ENCODE data around the gene PDE1C. TPM values are rescaled to one million over a fixed set of nuclear protein-coding genes. Genes with fewer than 3 reads are reported as not detected.

Gene PDE1C
- total RNA-seq, result not detected

GRCh38 chr7:32070406-32071360 lies at the start of gene PDE1C:
Gene PDE1C (minus strand): TSS chr7:32070407.
- no peak within 1 kb of the TSS for H3K27ac Mint-ChIP-seq
- H3K9me3 Mint-ChIP-seq, result peaks cover 5% of the 10 kb centered on the region in 2 donors
- DNase-seq (ENCODE audit: low spot score in 2 of 2), result no peak
- H3K36me3 Mint-ChIP-seq, result peaks cover 8 to 9% of the 10 kb centered on the region in 2 donors
- no peak for ATAC-seq

GRCh38 chr7:32119790-32120196 lies 49.6 kb upstream of the PDE1C start:
- no peak overlapping the region for H3K27ac Mint-ChIP-seq
- ATAC-seq, result no peak
- DNase-seq (ENCODE audit: low spot score in 2 of 2), result no peak
- peaks cover 6 to 7% of the 10 kb centered on the region in 2 donors for H3K36me3 Mint-ChIP-seq
- H3K9me3 Mint-ChIP-seq, result peaks cover 26 to 35% of the 10 kb centered on the region in 2 donors

- Mint-ChIP-seq H3K9me3 (peaks cover 19 to 22% of the 10 kb centered on the region in 2 donors), H3K36me3 (peaks cover 5 to 6% of the 10 kb centered on the region in 2 donors), H3K27ac (no peak overlapping the region)
- DNase-seq (ENCODE audit: low spot score in 2 of 2), result no peak
- ATAC-seq, result no peak
Measured at GRCh38 chr7:32117837-32118236, 47.6 kb upstream of the PDE1C start.

GRCh38 chr7:32116436-32116835 lies 46.2 kb upstream of the PDE1C start:
- no peak for DNase-seq (ENCODE audit: low spot score in 2 of 2)
- Mint-ChIP-seq H3K36me3 (no peaks in the 10 kb centered on the region), H3K9me3 (peaks cover 15 to 20% of the 10 kb centered on the region in 2 donors), H3K27ac (no peak overlapping the region)
- no peak for ATAC-seq

- H3K27ac Mint-ChIP-seq, result no peak overlapping the region
- H3K36me3 Mint-ChIP-seq, result no peaks in the 10 kb centered on the region
- DNase-seq (ENCODE audit: low spot score in 2 of 2), result no peak
- no peak for ATAC-seq
- peaks cover 15 to 17% of the 10 kb centered on the region in 2 donors for H3K9me3 Mint-ChIP-seq
Measured at GRCh38 chr7:32115831-32116230, 45.6 kb upstream of the PDE1C start.

GRCh38 chr7:32108651-32109050 lies 38.4 kb upstream of the PDE1C start:
- no peak for ATAC-seq
- no peak for DNase-seq (ENCODE audit: low spot score in 2 of 2)
- H3K36me3 Mint-ChIP-seq, result no peaks in the 10 kb centered on the region
- H3K9me3 Mint-ChIP-seq, result peaks cover 26 to 29% of the 10 kb centered on the region in 2 donors
- no peak overlapping the region for H3K27ac Mint-ChIP-seq

GRCh38 chr7:32104766-32105165 lies 34.6 kb upstream of the PDE1C start:
- no peak for ATAC-seq
- no peak overlapping the region for H3K27ac Mint-ChIP-seq
- peaks cover 16 to 22% of the 10 kb centered on the region in 2 donors for H3K9me3 Mint-ChIP-seq

GRCh38 chr7:32103361-32103760 lies 33.2 kb upstream of the PDE1C start:
- Mint-ChIP-seq H3K27ac (no peak overlapping the region), H3K9me3 (peaks cover 16% of the 10 kb centered on the region in 2 donors)
- ATAC-seq, result no peak

More at GRCh38 chr7:32104766-32105165, 34.6 kb upstream of the PDE1C start:
- no peaks in the 10 kb centered on the region for H3K36me3 Mint-ChIP-seq
- DNase-seq (ENCODE audit: low spot score in 2 of 2), result no peak

GRCh38 chr7:32102432-32102873 lies 32.2 kb upstream of the PDE1C start:
- no peak overlapping the region for H3K27ac Mint-ChIP-seq
- no peaks in the 10 kb centered on the region for H3K36me3 Mint-ChIP-seq
- H3K9me3 Mint-ChIP-seq, result peaks cover 16% of the 10 kb centered on the region in 2 donors
- DNase-seq (ENCODE audit: low spot score in 2 of 2) (no peak), ATAC-seq (no peak)

More at GRCh38 chr7:32103361-32103760, 33.2 kb upstream of the PDE1C start:
- no peaks in the 10 kb centered on the region for H3K36me3 Mint-ChIP-seq
- DNase-seq (ENCODE audit: low spot score in 2 of 2), result no peak

- Mint-ChIP-seq H3K27ac (no peak overlapping the region), H3K36me3 (no peaks in the 10 kb centered on the region), H3K9me3 (peaks cover 9 to 10% of the 10 kb centered on the region in 2 donors)
- ATAC-seq (no peak), DNase-seq (ENCODE audit: low spot score in 2 of 2) (no peak)
Measured at GRCh38 chr7:32100407-32100907, 30.2 kb upstream of the PDE1C start.

- Mint-ChIP-seq H3K27ac (no peak overlapping the region), H3K36me3 (no peaks in the 10 kb centered on the region), H3K9me3 (peaks cover 8 to 11% of the 10 kb centered on the region in 2 donors)
- no peak for ATAC-seq
- DNase-seq (ENCODE audit: low spot score in 2 of 2), result no peak
Measured at GRCh38 chr7:32094516-32094915, 24.3 kb upstream of the PDE1C start.

GRCh38 chr7:32093415-32094408 lies 23.5 kb upstream of the PDE1C start:
- Mint-ChIP-seq H3K9me3 (peaks cover 8 to 11% of the 10 kb centered on the region in 2 donors), H3K36me3 (no peaks in the 10 kb centered on the region), H3K27ac (no peak overlapping the region)
- ATAC-seq (no peak), DNase-seq (ENCODE audit: low spot score in 2 of 2) (no peak)

- no peaks in the 10 kb centered on the region for H3K36me3 Mint-ChIP-seq
- peaks cover 8 to 11% of the 10 kb centered on the region in 2 donors for H3K9me3 Mint-ChIP-seq
- no peak for DNase-seq (ENCODE audit: low spot score in 2 of 2)
- H3K27ac Mint-ChIP-seq, result no peak overlapping the region
- no peak for ATAC-seq
Measured at GRCh38 chr7:32092346-32092745, 22.1 kb upstream of the PDE1C start.

- H3K9me3 Mint-ChIP-seq, result peaks cover 8 to 11% of the 10 kb centered on the region in 2 donors
- no peak overlapping the region for H3K27ac Mint-ChIP-seq
- no peak for DNase-seq (ENCODE audit: low spot score in 2 of 2)
- no peaks in the 10 kb centered on the region for H3K36me3 Mint-ChIP-seq
- no peak for ATAC-seq
Measured at GRCh38 chr7:32091608-32092210, 21.5 kb upstream of the PDE1C start.

- Mint-ChIP-seq H3K36me3 (no peaks in the 10 kb centered on the region), H3K27ac (no peak overlapping the region), H3K9me3 (peaks cover 5 to 8% of the 10 kb centered on the region in 2 donors)
- DNase-seq (ENCODE audit: low spot score in 2 of 2) (no peak), ATAC-seq (no peak)
Measured at GRCh38 chr7:32089678-32090077, 19.5 kb upstream of the PDE1C start.

GRCh38 chr7:32089256-32089655 lies 19.0 kb upstream of the PDE1C start:
- Mint-ChIP-seq H3K27ac (no peak overlapping the region), H3K9me3 (peaks cover 5 to 8% of the 10 kb centered on the region in 2 donors), H3K36me3 (no peaks in the 10 kb centered on the region)
- DNase-seq (ENCODE audit: low spot score in 2 of 2), result no peak
- ATAC-seq, result no peak

Measured in activated naive CD4-positive, alpha-beta T cell treated with anti-CD3 and anti-CD28 coated beads, Interleukin-2, amount 50 U/mL, for 72 hours (primary cell).